Caki2 (cell line): ENCODE measurements around the gene ZNF516. TPM values are rescaled to one million over a fixed set of nuclear protein-coding genes. Genes with fewer than 3 reads are reported as not detected.

Experiments
- DNase-seq: peaks from one replicate; pipeline ENCODE4 v3.0.0-alpha.2; 2015; ENCODE audit warnings: low read depth
- in situ Hi-C: cut with HindIII; loops from 2 replicates; pipeline ENCODE4 v1.10.0; 2016; ENCODE audit warnings: low sequenced_read_pairs, low pct_unique_long_range_greater_than_20kb, mixed read lengths
- total RNA-seq: library from RNA; depleted of rRNA; stranded (reverse); fragments of >200 nt; shearing (Covaris generic); gene quantifications from 2 replicates; pipeline ENCODE4 v1.2.3, GENCODE V29; 2014; ENCODE audit warnings: low replicate concordance

ZNF516 gene
- total RNA-seq, 1 experiment from 2014 or later, result 6.1 TPM

- in situ Hi-C loops, result no loop called here
Measured at GRCh38 chr18:76436342-76436741, 58.7 kb downstream of the ZNF516 start.

GRCh38 chr18:76435316-76435989, 59.6 kb downstream of the ZNF516 start:
- DNase-seq, result no peak
- in situ Hi-C loops, result no loop called here

More at GRCh38 chr18:76436342-76436741, 58.7 kb downstream of the ZNF516 start:
- no peak for DNase-seq

GRCh38 chr18:76434452-76434851, 60.6 kb downstream of the ZNF516 start:
- in situ Hi-C loops, result no loop called here
- no peak for DNase-seq

GRCh38 chr18:76433788-76434187, 61.3 kb downstream of the ZNF516 start:
- in situ Hi-C loops, result no loop called here
- DNase-seq, result no peak

- DNase-seq, result no peak
- in situ Hi-C loops, result no loop called here
Measured at GRCh38 chr18:76432970-76433767, 61.9 kb downstream of the ZNF516 start.

- DNase-seq, result no peak
- in situ Hi-C loops, result no loop called here
Measured at GRCh38 chr18:76432274-76432755, 62.7 kb downstream of the ZNF516 start.

- DNase-seq, result no peak
- in situ Hi-C loops, result no loop called here
Measured at GRCh38 chr18:76431437-76432273, 63.4 kb downstream of the ZNF516 start.

- in situ Hi-C loops, result no loop called here
- DNase-seq, result no peak
Measured at GRCh38 chr18:76430636-76431035, 64.4 kb downstream of the ZNF516 start.

GRCh38 chr18:76429262-76430126, 65.5 kb downstream of the ZNF516 start:
- in situ Hi-C loops, result no loop called here
- no peak for DNase-seq

- in situ Hi-C loops, result no loop called here
Measured at GRCh38 chr18:76428396-76429261, 66.4 kb downstream of the ZNF516 start.

GRCh38 chr18:76426737-76427305, 68.2 kb downstream of the ZNF516 start:
- in situ Hi-C loops, result no loop called here
- DNase-seq, result no peak

More at GRCh38 chr18:76428396-76429261, 66.4 kb downstream of the ZNF516 start:
- DNase-seq, result no peak

- in situ Hi-C loops, result no loop called here
- no peak for DNase-seq
Measured at GRCh38 chr18:76425146-76426131, 69.6 kb downstream of the ZNF516 start.

- in situ Hi-C loops, result no loop called here
- no peak for DNase-seq
Measured at GRCh38 chr18:76422838-76423237, 72.2 kb downstream of the ZNF516 start.

GRCh38 chr18:76422121-76422520, 72.9 kb downstream of the ZNF516 start:
- in situ Hi-C loops, result no loop called here
- no peak for DNase-seq

GRCh38 chr18:76421685-76422078, 73.4 kb downstream of the ZNF516 start:
- DNase-seq, result no peak
- in situ Hi-C loops, result no loop called here
